HUDEP-2 (cell line): ENCODE results near the gene CCDC6.
A peak's percentile ranks its signal among the peaks of the same experiment; 100 is the strongest.

ENCODE experiments used
- DNase-seq, 76 experiments: peaks; one replicate each; lab custom pipeline; 2025; ENCODE audit not compliant: unreplicated experiment in 76 of 76; lab: John Stamatoyannopoulos, UW

The CCDC6 gene

GRCh38 chr10:59907537-59907917, 1.2 kb upstream of the CCDC6 start:
- no peak for DNase-seq

GRCh38 chr10:59905731-59906416, 482 bp downstream of the CCDC6 start:
- DNase-seq, result no peak

- peak in 1 of 76 experiments; percentile 5 for DNase-seq
These were observed 1.2 kb downstream of the CCDC6 start for GRCh38 chr10:59905066-59905730.

GRCh38 chr10:59904426-59905065, 1.8 kb downstream of the CCDC6 start:
- DNase-seq, result no peak

GRCh38 chr10:59903871-59904270, 2.5 kb downstream of the CCDC6 start:
- DNase-seq, result no peak

- no peak for DNase-seq
These were observed 4.3 kb downstream of the CCDC6 start for GRCh38 chr10:59902016-59902415.

- no peak for DNase-seq
These were observed 4.9 kb downstream of the CCDC6 start for GRCh38 chr10:59901470-59901869.

- no peak for DNase-seq
These were observed 6.2 kb downstream of the CCDC6 start for GRCh38 chr10:59900048-59900727.

- no peak for DNase-seq
These were observed 8.1 kb downstream of the CCDC6 start for GRCh38 chr10:59898125-59898835.

GRCh38 chr10:59896191-59896590, 10.2 kb downstream of the CCDC6 start:
- DNase-seq, result peak in 63 of 76 experiments; percentile 5 to 71 (median 41)

GRCh38 chr10:59895629-59896116, 10.7 kb downstream of the CCDC6 start:
- peak in 12 of 76 experiments; percentile 3 to 61 (median 34) for DNase-seq

GRCh38 chr10:59894114-59894513, 12.2 kb downstream of the CCDC6 start:
- no peak for DNase-seq

GRCh38 chr10:59892697-59893096, 13.7 kb downstream of the CCDC6 start:
- DNase-seq, result no peak

GRCh38 chr10:59891936-59892335, 14.4 kb downstream of the CCDC6 start:
- no peak for DNase-seq

- DNase-seq, result no peak
These were observed 15.0 kb downstream of the CCDC6 start for GRCh38 chr10:59891349-59891748.

- peak in 9 of 76 experiments; percentile 9 to 42 (median 18) for DNase-seq
These were observed 17.4 kb downstream of the CCDC6 start for GRCh38 chr10:59888781-59889435.

GRCh38 chr10:59887972-59888640, 18.2 kb downstream of the CCDC6 start:
- DNase-seq, result no peak

- DNase-seq, result no peak
These were observed 19.4 kb downstream of the CCDC6 start for GRCh38 chr10:59887006-59887405.

GRCh38 chr10:59885430-59886134, 20.8 kb downstream of the CCDC6 start:
- peak in 25 of 76 experiments; percentile 6 to 51 (median 22) for DNase-seq
